ENCODE results near the gene PRMT7.
A peak's percentile ranks its signal among the peaks of the same experiment; 100 is the strongest.

The PRMT7 gene

DNA sequence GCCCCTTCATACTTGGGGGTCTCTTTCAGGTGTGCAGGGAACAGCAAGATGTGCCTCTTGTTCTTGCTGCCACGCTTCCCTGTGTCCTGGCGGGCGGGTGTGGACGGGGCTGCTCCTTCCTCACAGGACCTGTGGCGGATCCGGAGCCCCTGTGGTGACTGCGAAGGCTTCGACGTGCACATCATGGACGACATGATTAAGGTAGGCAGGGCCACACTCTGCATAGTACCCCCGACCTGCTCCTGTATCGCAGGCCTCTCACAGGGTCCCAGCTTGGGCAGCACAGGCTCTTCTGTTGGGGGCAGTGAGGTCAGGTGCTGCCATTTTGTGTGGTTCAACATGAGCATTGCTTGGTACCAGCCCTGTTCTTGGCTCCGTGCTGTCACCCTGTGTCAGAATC lies 42.5 kb downstream of the PRMT7 start:
- TF ChIP-seq, protein P1, sequence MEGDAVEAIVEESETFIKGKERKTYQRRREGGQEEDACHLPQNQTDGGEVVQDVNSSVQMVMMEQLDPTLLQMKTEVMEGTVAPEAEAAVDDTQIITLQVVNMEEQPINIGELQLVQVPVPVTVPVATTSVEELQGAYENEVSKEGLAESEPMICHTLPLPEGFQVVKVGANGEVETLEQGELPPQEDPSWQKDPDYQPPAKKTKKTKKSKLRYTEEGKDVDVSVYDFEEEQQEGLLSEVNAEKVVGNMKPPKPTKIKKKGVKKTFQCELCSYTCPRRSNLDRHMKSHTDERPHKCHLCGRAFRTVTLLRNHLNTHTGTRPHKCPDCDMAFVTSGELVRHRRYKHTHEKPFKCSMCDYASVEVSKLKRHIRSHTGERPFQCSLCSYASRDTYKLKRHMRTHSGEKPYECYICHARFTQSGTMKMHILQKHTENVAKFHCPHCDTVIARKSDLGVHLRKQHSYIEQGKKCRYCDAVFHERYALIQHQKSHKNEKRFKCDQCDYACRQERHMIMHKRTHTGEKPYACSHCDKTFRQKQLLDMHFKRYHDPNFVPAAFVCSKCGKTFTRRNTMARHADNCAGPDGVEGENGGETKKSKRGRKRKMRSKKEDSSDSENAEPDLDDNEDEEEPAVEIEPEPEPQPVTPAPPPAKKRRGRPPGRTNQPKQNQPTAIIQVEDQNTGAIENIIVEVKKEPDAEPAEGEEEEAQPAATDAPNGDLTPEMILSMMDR (IDR thresholded peaks at IDR 0.05; ENCODE audit: control extremely low read depth, extremely low read depth, low read depth, missing control alignments) = no peak
- ChIA-PET POLR2A (no interaction called here), CTCF (interaction anchor here (6.4 kb wide), 1 partner anchor 13 kb away, joined by 64 read pairs; no protein-coding TSS in a partner anchor)
- DNase-seq (ENCODE audit: extremely low spot score) = no peak

- TF ChIP-seq, protein P1 (IDR thresholded peaks at IDR 0.05; ENCODE audit: control extremely low read depth, extremely low read depth, low read depth, missing control alignments) = no peak
- CTCF ChIA-PET = interaction anchor here (0.9 to 6.4 kb wide), 6 partner anchors 12 to 93 kb away, joined by 3 to 64 read pairs (median 4); no protein-coding TSS in a partner anchor
- DNase-seq (ENCODE audit: extremely low spot score) = no peak
- POLR2A ChIA-PET = interaction anchor here (1.1 kb wide), 1 partner anchor 15 kb away, joined by 3 read pairs; no protein-coding TSS in a partner anchor
Measured at GRCh38 chr16:68354816-68355215, 44.0 kb downstream of the PRMT7 start.

DNA sequence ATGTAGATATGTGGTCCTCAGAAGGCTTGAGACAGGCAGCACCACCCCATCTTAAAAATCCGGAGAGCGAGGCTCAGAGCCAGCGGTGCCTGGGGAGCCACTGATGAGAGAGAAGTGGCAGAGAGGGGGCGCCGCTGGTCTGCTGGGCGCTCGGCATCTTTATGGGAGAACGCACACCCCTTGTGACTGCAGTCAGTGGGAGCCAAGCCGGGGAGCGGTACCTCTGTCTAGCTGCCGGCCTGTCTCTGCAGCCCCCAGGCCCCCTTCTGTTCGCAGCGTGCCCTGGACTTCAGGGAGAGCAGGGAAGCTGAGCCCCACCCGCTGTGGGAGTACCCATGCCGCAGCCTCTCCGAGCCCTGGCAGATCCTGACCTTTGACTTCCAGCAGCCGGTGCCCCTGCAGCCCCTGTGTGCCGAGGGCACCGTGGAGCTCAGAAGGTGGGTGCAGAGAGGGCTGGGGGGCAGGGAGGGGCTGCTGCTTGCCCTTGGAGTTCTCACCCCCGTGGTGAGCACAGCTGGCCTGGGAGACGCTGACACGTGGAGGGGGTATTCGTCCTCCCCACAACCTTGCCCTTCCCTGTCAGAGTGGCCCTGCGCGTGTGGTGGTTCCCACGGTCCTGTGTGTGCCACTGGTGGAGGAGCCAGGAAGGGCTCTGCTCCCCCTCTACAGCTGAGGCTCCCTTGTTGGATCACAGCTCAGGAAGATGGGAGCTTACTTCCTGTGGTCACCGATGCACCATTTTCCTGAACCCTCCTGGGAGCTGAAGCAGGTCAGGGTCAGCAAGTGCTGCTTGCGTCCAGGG lies 44.8 kb downstream of the PRMT7 start:
- TF ChIP-seq, protein P1 (IDR thresholded peaks at IDR 0.05; ENCODE audit: control extremely low read depth, extremely low read depth, low read depth, missing control alignments) = peak; percentile 16
- ChIA-PET CTCF (interaction anchor here (0.9 to 6.4 kb wide), 9 partner anchors 11 to 94 kb away, joined by 3 to 64 read pairs (median 4); no protein-coding TSS in a partner anchor), POLR2A (no interaction called here)
- DNase-seq (ENCODE audit: extremely low spot score) = peak; percentile 42

DNA sequence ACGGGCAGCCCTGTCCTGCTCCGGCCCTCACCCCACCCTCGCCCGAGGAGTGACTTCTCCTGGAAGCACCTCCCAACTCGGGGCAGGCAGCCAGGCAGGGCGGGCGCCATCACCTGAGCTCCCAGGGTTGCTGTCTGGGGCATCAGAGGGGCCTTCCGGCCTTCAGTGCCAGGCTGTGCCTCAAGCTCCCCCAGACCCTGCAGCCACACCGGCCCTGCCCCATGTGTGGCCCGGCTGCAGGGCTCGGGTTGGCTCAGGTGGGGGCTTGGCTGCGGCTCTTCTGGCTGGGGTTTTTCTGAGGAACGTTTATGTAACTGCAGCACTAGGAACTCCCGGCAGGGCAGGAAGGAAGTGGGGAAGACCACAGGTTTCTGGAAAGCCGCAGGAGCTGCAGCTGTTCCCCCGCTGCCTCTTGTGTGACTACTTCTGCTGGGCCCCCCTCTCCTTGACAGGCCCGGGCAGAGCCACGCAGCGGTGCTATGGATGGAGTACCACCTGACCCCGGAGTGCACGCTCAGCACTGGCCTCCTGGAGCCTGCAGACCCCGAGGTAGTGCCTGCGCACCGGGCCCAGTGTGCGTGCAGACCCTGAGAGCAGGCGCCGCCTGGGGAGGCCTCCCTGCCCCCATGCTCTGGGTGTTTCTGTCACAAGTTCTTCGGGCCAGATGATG lies 45.6 kb downstream of the PRMT7 start:
- TF ChIP-seq, protein P1 (IDR thresholded peaks at IDR 0.05; ENCODE audit: control extremely low read depth, extremely low read depth, low read depth, missing control alignments) = no peak
- CTCF ChIA-PET = interaction anchor here (1.0 to 6.4 kb wide), 7 partner anchors 10 to 95 kb away, joined by 3 to 64 read pairs (median 4); no protein-coding TSS in a partner anchor
- POLR2A ChIA-PET = no interaction called here
- DNase-seq (ENCODE audit: extremely low spot score) = peak; percentile 87

DNA sequence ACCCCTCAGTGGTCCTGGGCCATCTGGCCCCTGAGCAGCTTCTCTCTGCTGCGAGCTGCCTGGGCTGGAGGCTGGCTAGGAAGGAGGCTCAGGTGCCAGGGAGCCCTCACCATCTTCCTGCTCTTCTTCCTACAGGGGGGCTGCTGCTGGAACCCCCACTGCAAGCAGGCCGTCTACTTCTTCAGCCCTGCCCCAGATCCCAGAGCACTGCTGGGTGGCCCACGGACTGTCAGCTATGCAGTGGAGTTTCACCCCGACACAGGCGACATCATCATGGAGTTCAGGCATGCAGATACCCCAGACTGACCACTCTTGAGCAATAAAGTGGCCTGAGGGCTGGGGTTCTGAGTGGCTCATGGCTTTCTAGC lies 46.1 kb downstream of the PRMT7 start:
- TF ChIP-seq, protein P1 (IDR thresholded peaks at IDR 0.05; ENCODE audit: control extremely low read depth, extremely low read depth, low read depth, missing control alignments) = no peak
- no peak for DNase-seq (ENCODE audit: extremely low spot score)
- ChIA-PET CTCF (interaction anchor here (1.0 to 6.4 kb wide), 6 partner anchors 10 to 95 kb away, joined by 3 to 64 read pairs (median 7); no protein-coding TSS in a partner anchor), POLR2A (no interaction called here)

DNA sequence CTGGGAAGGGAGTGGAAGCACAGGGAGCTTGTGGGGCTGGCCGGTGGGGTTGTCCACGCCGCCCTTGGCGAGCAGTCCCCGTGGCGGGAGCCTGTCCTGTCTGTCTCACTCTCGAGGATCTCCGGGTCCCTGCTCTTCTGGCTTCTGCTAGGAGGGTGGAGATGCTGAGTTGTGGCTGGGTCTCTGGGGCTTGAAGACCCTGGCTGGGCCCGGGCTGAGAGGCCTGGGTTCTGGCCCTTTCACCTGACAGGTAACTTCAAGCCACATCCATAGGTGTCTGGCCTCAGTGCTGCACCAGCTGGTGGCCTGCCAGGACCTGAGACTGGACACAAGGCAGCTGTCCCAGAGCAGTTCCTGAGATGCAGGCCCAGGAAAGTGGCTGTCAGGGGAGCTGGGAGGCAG lies 46.7 kb downstream of the PRMT7 start:
- ChIA-PET CTCF (interaction anchor here (2.0 to 6.4 kb wide), 3 partner anchors 9 to 96 kb away, joined by 10 to 64 read pairs (median 24); no protein-coding TSS in a partner anchor), POLR2A (no interaction called here)
- DNase-seq (ENCODE audit: extremely low spot score) = no peak
- TF ChIP-seq, protein P1 (IDR thresholded peaks at IDR 0.05; ENCODE audit: control extremely low read depth, extremely low read depth, low read depth, missing control alignments) = no peak

Measured in GM10248 (cell line).